GM19035 (cell line): ENCODE results near the gene UCK2.

Experiments
- ATAC-seq: cut with Tn5 transposase; IDR thresholded peaks from one replicate; pipeline ENCODE4 v1.9.1; 2021; ENCODE audit not compliant: unreplicated experiment

The UCK2 gene

GRCh38 chr1:165834229-165834628 lies 6.8 kb downstream of the UCK2 start:
- ATAC-seq = no peak

GRCh38 chr1:165834881-165835280 lies 7.5 kb downstream of the UCK2 start:
- no peak for ATAC-seq

- no peak for ATAC-seq
Observed at GRCh38 chr1:165836664-165837482, 9.5 kb downstream of the UCK2 start.

- no peak for ATAC-seq
Observed at GRCh38 chr1:165837838-165838364, 10.5 kb downstream of the UCK2 start.

GRCh38 chr1:165840423-165840822 lies 13.0 kb downstream of the UCK2 start:
- ATAC-seq = no peak

GRCh38 chr1:165841582-165842017 lies 14.2 kb downstream of the UCK2 start:
- ATAC-seq = peak; percentile 66

GRCh38 chr1:165842023-165842670 lies 14.7 kb downstream of the UCK2 start:
- ATAC-seq = no peak

GRCh38 chr1:165842671-165843129 lies 15.3 kb downstream of the UCK2 start:
- no peak for ATAC-seq

GRCh38 chr1:165843304-165843703 lies 15.9 kb downstream of the UCK2 start:
- no peak for ATAC-seq

- no peak for ATAC-seq
Observed at GRCh38 chr1:165844114-165844798, 16.8 kb downstream of the UCK2 start.

- ATAC-seq = no peak
Observed at GRCh38 chr1:165844933-165845332, 17.5 kb downstream of the UCK2 start.

GRCh38 chr1:165845569-165845968 lies 18.2 kb downstream of the UCK2 start:
- no peak for ATAC-seq

- ATAC-seq = peak; percentile 44
Observed at GRCh38 chr1:165845992-165846748, 18.8 kb downstream of the UCK2 start.

- no peak for ATAC-seq
Observed at GRCh38 chr1:165847486-165847885, 20.1 kb downstream of the UCK2 start.

- no peak for ATAC-seq
Observed at GRCh38 chr1:165849353-165850133, 22.1 kb downstream of the UCK2 start.

GRCh38 chr1:165851034-165851658 lies 23.7 kb downstream of the UCK2 start:
- ATAC-seq = no peak

GRCh38 chr1:165852871-165853270 lies 25.5 kb downstream of the UCK2 start:
- ATAC-seq = no peak

GRCh38 chr1:165853528-165854075 lies 26.2 kb downstream of the UCK2 start:
- no peak for ATAC-seq
